Suprapubic skin (tissue), 3 donors: ENCODE measurements around the gene VILL.

Experiments used
- CTCF ChIP-seq, 2 donors: fragments of 200-600 bp in 1 of 2; fragments of 450-650 bp in 1 of 2; sonication (generic) in 1 of 2; IDR thresholded peaks; one replicate each; pipeline ENCODE4 v1.5.1; 2016 to 2019; ENCODE audit warnings: antibody characterized with exemption in 2 of 2, mild to moderate bottlenecking in 1 of 2, moderate library complexity in 1 of 2
- POLR2A ChIP-seq, 2 donors: fragments of 450-650 bp; IDR thresholded peaks; one replicate each; pipeline ENCODE4 v1.6.1; 2017; ENCODE audit warnings: antibody characterized with exemption in 2 of 2, mild to moderate bottlenecking in 2 of 2, moderate library complexity in 2 of 2

GRCh38 chr3:38022301-38022700, 31.7 kb downstream of the VILL start:
- no peak for TF ChIP-seq CTCF (IDR thresholded peaks at IDR 0.05)
- no peak for TF ChIP-seq POLR2A (IDR thresholded peaks at IDR 0.05)
